ENCODE measurements around the gene NPFFR1.

NPFFR1 gene

DNA sequence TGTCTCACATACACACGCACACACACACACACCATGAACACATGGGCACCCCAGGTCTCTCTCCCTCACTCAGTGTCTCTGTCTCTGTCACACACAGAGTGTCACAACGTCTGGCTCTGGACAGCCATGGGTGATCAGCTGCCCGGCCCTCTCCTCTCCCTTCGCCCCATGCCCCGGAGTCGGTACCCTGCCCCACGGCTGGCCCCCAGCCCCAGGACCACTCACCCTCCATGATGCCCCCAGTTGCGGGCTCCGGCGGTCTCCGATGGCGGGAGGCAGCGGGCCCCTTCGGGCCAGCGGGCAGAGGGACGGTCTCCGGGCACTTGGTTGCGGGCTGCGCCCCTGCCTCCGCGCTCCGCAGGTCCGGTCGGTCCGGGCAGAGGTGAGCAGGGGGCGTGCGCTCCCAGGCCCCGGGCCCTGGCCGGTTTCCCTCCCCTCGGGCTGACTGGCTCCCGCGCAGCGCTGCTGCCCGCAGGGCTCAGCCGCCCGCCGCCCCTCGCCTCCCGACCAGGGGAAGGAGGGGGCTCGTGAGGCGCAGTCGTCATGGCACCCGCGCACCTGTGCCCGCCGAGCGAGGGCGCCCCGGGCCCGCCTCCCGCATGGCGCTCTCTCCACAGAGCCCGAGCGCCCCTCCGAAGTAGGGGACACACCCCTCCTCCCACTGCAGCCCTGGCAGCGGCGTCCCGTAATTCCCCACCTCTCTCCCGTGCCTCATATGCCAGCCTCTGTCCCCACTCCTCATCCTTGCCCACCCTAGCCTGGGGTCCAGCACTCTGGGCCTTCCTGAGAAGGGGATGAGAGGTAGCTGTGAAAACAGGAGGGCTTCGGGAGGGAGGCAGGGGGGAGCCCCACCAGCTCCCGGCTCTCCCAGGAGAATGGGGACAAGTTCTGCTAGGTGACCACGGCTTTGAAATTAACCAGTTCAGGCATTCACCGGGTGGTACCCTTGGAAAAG is at the start of gene NPFFR1:
Gene NPFFR1 (minus strand): TSS at position 560 of the 955 bp plus-strand sequence. CDS start 328 bp downstream, at position 232.
- no peak for FAIRE-seq
- DNase-seq (ENCODE audit: insufficient read length, low spot score): no peak
- TF ChIP-seq POLR2A (IDR thresholded peaks at IDR 0.05; ENCODE audit: low read depth, low read length): no peak

- FAIRE-seq: no peak
- no peak for TF ChIP-seq POLR2A (IDR thresholded peaks at IDR 0.05; ENCODE audit: low read depth, low read length)
- no peak for DNase-seq (ENCODE audit: insufficient read length, low spot score)
These were observed 49.5 kb upstream of the NPFFR1 start for GRCh38 chr10:70333268-70333667.

DNA sequence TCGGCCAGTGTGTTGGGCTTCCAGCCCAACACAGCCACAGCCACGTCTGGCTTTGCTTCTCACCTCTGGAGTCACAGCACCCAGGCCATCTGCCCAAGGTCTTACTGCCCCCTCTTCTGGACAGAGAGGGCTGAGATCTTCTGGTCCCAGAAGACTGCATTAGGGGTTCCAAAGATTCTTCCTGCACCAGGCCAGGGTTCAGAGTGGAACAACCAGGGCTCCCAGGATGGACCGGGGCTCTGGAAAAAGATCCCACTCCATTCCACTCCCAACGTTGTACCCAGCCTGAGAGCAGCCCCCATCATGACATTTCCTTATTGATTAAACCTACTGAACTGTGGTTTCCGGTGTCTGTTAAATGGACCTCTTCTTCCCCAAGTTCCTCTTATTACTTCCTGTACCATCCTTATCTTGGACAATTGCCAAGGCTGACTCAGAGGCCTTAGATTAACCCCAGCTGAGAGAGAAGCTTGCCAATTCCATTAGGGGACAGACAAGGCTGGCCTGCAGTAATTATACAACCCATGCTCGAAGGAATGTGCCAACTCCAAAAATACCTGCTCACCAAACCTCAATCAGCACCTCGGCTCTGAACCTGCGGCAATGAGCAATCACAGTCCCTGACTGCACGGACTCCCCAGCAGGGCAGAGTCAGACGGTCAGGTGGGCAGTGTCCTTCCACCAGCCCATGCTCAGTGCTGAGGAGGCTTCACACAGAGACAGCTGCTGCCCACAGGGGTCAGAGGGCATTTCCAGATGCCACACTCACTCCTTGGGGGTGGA is 47.9 kb upstream of the NPFFR1 start:
- no peak for TF ChIP-seq POLR2A (IDR thresholded peaks at IDR 0.05; ENCODE audit: low read depth, low read length)
- peak; percentile 93 for FAIRE-seq
- peak; percentile 81 for DNase-seq (ENCODE audit: insufficient read length, low spot score)

- no peak for FAIRE-seq
These were observed 47.3 kb upstream of the NPFFR1 start for GRCh38 chr10:70331160-70331485.

DNA sequence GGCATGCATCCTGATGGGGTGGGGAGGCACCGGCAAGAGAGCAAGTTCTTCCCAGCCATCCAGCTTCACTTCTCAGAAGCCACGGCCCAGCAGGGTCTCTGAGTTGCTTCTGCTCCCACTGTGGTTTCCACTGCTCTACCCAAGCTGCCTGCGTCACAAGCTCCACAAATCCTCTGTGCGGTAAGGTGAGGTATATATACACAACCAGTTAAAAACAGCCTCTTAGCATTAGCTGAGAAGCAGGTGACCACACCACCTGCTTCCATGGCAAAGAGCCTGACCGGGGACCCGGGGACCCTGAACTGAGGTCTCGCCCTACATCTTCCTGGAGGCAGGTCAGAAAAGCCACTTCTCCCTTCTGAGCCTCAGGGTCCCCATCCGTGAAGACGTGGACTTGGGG is 46.9 kb upstream of the NPFFR1 start:
- FAIRE-seq (no peak), DNase-seq (ENCODE audit: insufficient read length, low spot score) (no peak)
- TF ChIP-seq POLR2A (IDR thresholded peaks at IDR 0.05; ENCODE audit: low read depth, low read length): no peak

More at GRCh38 chr10:70331160-70331485, 47.3 kb upstream of the NPFFR1 start:
- no peak for TF ChIP-seq POLR2A (IDR thresholded peaks at IDR 0.05; ENCODE audit: low read depth, low read length)
- DNase-seq (ENCODE audit: insufficient read length, low spot score): no peak

DNA sequence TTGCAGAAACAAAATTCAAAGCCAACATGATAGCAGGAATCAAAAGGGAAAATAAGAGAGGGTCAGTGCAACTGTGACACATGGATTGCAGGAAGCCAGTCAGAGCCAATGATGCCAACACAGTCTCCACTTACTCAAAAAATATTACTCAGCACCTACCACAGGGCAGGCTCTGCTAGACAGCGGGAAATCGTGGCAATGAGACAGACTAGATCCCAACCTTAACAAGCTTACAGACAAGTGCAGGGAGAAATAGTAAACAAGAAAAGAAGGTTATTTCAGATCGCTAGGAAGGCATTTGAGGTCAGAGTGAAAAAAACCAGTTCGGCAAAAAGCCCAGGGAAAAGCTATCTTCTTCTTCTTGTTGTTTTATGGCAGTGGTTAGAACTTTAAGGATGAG is 45.2 kb upstream of the NPFFR1 start:
- TF ChIP-seq POLR2A (IDR thresholded peaks at IDR 0.05; ENCODE audit: low read depth, low read length): no peak
- FAIRE-seq: peak; percentile 75
- DNase-seq (ENCODE audit: insufficient read length, low spot score): peak; percentile 85

- no peak for TF ChIP-seq POLR2A (IDR thresholded peaks at IDR 0.05; ENCODE audit: low read depth, low read length)
- DNase-seq (ENCODE audit: insufficient read length, low spot score): no peak
- no peak for FAIRE-seq
These were observed 44.2 kb upstream of the NPFFR1 start for GRCh38 chr10:70328018-70328417.

DNA sequence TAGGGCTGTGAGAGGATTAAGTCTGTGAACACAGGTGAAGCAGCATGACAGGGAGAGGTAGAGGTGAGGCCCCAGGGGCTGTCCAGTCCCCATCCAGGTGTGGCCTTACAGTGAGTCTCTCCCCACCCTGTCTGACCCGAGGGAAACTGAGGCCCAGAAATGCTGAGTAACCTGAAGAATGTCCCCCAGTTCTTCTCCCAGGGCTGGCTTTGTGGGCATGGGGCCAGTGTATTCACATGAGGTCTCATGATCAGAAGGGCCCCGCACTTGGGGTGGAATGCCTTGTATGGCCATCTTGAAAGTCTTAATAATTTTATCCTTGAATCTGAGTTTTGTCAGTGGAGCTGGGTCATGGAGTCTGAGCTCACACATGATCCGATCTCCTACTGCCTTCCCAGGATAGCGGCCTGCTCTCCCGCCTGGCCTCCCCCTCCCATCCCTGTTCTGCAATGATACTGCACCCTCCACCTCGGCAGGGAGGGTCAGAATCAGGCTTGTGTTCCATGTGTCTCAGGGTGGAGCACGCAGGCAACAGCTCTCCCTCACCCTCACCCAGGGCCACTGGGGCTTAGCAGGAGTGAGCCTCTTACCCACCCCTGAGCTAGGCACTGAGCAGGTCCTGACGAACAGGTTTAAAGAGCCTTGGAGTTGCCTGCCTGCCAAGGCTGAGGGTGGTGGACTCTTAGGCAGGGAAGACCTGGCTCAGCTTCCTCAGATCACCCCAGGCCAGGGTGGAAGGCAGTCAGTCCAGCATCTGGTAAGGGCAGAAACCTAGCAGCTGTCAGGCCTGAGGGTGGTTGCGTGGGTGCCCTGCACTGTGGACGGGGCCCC is 41.4 kb upstream of the NPFFR1 start:
- DNase-seq (ENCODE audit: insufficient read length, low spot score) (no peak), FAIRE-seq (no peak)
- TF ChIP-seq POLR2A (IDR thresholded peaks at IDR 0.05; ENCODE audit: low read depth, low read length): no peak

- TF ChIP-seq POLR2A (IDR thresholded peaks at IDR 0.05; ENCODE audit: low read depth, low read length): no peak
- FAIRE-seq (no peak), DNase-seq (ENCODE audit: insufficient read length, low spot score) (no peak)
These were observed 40.6 kb upstream of the NPFFR1 start for GRCh38 chr10:70324339-70324861.

- no peak for TF ChIP-seq POLR2A (IDR thresholded peaks at IDR 0.05; ENCODE audit: low read depth, low read length)
- no peak for FAIRE-seq
- DNase-seq (ENCODE audit: insufficient read length, low spot score): no peak
These were observed 40.0 kb upstream of the NPFFR1 start for GRCh38 chr10:70323697-70324338.

GRCh38 chr10:70323138-70323696 is 39.4 kb upstream of the NPFFR1 start:
- FAIRE-seq: no peak

DNA sequence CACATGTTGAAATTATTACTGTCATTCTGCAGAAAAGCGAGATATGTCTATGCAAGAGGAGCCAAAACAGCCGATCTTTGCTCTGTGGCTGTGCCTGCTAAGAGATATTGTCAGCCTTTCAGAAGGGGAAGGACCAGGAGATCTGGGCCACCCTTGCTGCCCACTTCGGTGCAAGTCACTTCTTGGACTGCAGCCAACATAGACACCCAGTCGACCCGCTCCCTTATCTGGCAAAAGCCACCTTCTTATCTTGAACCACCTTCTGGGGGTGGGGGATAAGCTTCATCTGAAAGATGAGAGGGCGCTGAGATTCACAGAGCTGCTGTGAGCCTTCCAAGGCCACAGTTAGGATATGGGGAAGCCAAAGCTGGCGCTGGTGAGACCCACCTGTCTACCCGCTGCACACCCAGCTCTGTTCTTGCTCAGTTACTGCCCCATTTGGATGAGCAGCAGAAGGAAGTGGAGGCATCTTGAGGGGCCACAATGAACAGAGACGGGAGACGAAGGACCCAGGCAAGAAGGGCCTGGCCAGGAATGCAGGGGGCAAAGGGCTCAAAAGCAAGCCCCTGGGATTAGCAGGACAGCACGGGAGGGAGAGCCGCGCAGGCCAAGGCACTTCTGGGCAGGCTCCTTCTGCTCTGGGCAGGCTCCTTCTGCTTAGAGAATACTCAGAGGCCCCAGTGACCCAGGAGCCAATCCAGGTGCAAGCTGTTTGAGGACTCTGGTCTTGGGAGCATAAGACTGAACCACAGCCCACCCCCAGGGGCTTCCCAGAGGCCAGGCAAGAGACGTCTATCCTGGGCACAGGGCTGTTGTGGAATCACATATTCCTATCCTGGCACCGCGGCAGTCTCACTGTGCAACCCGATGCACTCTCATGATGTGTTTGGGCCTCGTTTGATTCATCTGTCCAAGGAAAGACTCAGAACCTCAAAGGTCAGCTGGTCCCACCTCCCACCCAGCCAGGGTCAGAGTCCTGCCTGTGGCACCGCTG is 38.4 kb upstream of the NPFFR1 start:
- DNase-seq (ENCODE audit: insufficient read length, low spot score) (no peak), FAIRE-seq (no peak)
- no peak for TF ChIP-seq POLR2A (IDR thresholded peaks at IDR 0.05; ENCODE audit: low read depth, low read length)

More at GRCh38 chr10:70323138-70323696, 39.4 kb upstream of the NPFFR1 start:
- no peak for TF ChIP-seq POLR2A (IDR thresholded peaks at IDR 0.05; ENCODE audit: low read depth, low read length)
- DNase-seq (ENCODE audit: insufficient read length, low spot score): no peak
